Measurements from ENCODE around the gene LCAT.
"Not testable (repeated sequence)": the region's sequence is repeated elsewhere in the genome, so short reads cannot be mapped to it uniquely, and the experiment has no call there.

Gene LCAT

GRCh38 chr16:67976205-67976604 lies 32.3 kb upstream of the LCAT start:
- H3K4me3 ChIP-seq (ENCODE audit: control insufficient read depth, low read depth, low read length): no peak overlapping the region
- no peak for DNase-seq (ENCODE audit: low read depth)
- TF ChIP-seq CTCF (conservative IDR thresholded peaks at IDR 0.05; ENCODE audit: control insufficient read depth, insufficient read depth, low read depth, low read length): no peak

- no peak for DNase-seq (ENCODE audit: low read depth)
- no peak for TF ChIP-seq CTCF (conservative IDR thresholded peaks at IDR 0.05; ENCODE audit: control insufficient read depth, insufficient read depth, low read depth, low read length)
- no peak overlapping the region for H3K4me3 ChIP-seq (ENCODE audit: control insufficient read depth, low read depth, low read length)
Observed at GRCh38 chr16:67975321-67976105, 31.6 kb upstream of the LCAT start.

DNA sequence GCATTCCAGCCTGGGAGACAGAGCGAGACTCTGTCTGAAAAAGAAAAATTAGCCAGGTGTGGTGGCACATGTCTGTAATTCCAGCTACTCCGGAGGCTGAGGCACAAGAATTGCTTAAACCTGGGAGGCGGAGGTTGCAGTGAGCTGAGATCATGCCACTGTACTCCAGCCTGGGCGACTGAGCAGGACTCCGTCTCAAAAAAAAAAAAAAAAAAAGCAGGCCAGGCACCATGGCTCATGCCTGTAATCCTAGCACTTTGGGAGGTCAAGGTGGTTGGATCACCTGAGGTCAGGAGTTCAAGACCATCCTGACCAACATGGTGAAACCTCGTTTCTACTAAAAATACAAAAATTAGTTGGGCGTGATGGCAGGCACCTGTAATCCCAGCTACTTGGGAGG lies 28.4 kb upstream of the LCAT start:
- not testable (repeated sequence) for H3K4me3 ChIP-seq (ENCODE audit: control insufficient read depth, low read depth, low read length); DNase-seq (ENCODE audit: low read depth)

- TF ChIP-seq CTCF (conservative IDR thresholded peaks at IDR 0.05; ENCODE audit: control insufficient read depth, insufficient read depth, low read depth, low read length): no peak
- H3K4me3 ChIP-seq (ENCODE audit: control insufficient read depth, low read depth, low read length): no peak overlapping the region
- DNase-seq (ENCODE audit: low read depth): no peak
Observed at GRCh38 chr16:67971111-67971510, 27.2 kb upstream of the LCAT start.

DNA sequence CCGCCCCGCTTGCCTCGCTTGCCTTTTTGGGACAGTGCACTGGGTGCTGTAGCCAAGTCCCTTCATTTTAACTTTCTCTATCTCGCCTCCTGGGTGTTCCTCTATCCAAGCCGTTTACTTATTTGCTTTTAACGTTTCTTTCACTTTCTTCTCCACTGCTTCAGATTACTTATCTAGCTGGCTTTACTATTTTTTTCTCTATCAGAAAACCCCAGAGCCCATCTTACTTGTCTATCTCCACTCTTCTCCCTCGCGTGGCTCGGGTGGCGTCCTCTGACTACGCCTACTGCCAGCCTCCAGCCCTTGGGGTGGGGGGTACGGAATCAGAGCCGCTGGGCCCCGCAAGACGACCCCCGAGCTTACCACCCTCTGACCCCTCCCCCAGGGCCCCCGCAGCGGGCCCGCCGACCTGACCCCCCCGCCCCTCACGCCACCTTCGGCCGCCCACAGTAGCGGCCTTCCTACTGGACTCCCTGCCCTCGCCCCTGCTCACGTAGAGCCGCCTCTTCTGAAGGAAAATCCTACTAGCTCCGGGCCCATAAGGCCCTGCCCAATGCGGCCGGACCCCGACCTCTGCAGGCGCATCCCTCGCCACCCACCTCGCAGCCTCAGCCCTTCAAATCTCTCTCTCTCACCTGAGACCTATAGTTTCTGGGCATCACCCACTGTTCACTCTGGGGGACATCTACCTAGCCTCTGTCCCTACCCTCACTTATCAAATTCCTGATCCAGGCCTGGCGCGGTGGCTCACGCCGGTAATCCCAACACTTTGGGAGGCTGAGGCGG lies 25.5 kb upstream of the LCAT start:
- no peak for DNase-seq (ENCODE audit: low read depth)
- TF ChIP-seq CTCF (conservative IDR thresholded peaks at IDR 0.05; ENCODE audit: control insufficient read depth, insufficient read depth, low read depth, low read length): no peak
- peak overlapping the region; percentile 63 for H3K4me3 ChIP-seq (ENCODE audit: control insufficient read depth, low read depth, low read length)

GRCh38 chr16:67968400-67969253 lies 24.7 kb upstream of the LCAT start, which contains the start of gene SLC12A4:
Gene SLC12A4, minus strand, starts transcription at chr16:67968637. Its CDS starts 84 bp downstream, at chr16:67968553.
- H3K4me3 ChIP-seq (ENCODE audit: control insufficient read depth, low read depth, low read length): peak within 1 kb of the TSS; percentile 88
- TF ChIP-seq CTCF (conservative IDR thresholded peaks at IDR 0.05; ENCODE audit: control insufficient read depth, insufficient read depth, low read depth, low read length): no peak
- peak; percentile 62 for DNase-seq (ENCODE audit: low read depth)
